HUDEP-2 (cell line): ENCODE results near the gene CRELD1.

Experiments used
- DNase-seq, 76 experiments: peaks; one replicate each; lab custom pipeline; 2025; ENCODE audit not compliant: unreplicated experiment in 76 of 76; lab: John Stamatoyannopoulos, UW

The CRELD1 gene

GRCh38 chr3:9951962-9952805 lies 18.6 kb downstream of the CRELD1 start, which contains the start of gene PRRT3:
Gene PRRT3 (minus strand): TSS chr3:9952408. CDS start chr3:9950115, 2,293 bp downstream.
- DNase-seq, result peak in 11 of 76 experiments; percentile 5 to 29 (median 10)

GRCh38 chr3:9955067-9955502 lies 21.5 kb downstream of the CRELD1 start:
- DNase-seq, result no peak

GRCh38 chr3:9955611-9956352 lies 22.1 kb downstream of the CRELD1 start:
- no peak for DNase-seq

- DNase-seq, result peak in 4 of 76 experiments; percentile 1 to 23 (median 8)
Observed at GRCh38 chr3:9957214-9957613, 23.6 kb downstream of the CRELD1 start.

- no peak for DNase-seq
Observed at GRCh38 chr3:9965200-9965875, 31.7 kb downstream of the CRELD1 start.

DNA sequence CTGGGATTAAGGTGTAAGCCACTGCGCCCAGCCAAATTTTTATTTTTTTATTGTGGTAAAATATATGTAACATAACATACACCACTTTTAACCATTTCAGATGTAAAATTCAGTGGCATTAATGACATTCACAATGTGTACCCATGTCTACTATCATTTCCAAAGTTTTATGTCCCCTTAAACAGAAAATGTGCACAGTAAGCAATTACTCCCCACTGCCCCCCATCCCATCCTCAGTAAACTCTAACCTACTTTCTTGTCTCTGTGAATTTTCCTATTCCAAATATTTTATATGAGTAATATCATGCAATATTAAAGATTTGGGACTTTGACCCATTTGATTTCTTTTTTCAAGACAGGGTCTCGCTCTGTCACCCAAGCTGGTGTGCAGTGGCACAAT lies 33.2 kb downstream of the CRELD1 start:
- DNase-seq, result no peak

- no peak for DNase-seq
Observed at GRCh38 chr3:9969632-9970019, 36.0 kb downstream of the CRELD1 start.

- no peak for DNase-seq
Observed at GRCh38 chr3:9970020-9970652, 36.5 kb downstream of the CRELD1 start.

- peak in 71 of 76 experiments; percentile 28 to 91 (median 72) for DNase-seq
Observed at GRCh38 chr3:9976721-9977709, 43.4 kb downstream of the CRELD1 start.

DNA sequence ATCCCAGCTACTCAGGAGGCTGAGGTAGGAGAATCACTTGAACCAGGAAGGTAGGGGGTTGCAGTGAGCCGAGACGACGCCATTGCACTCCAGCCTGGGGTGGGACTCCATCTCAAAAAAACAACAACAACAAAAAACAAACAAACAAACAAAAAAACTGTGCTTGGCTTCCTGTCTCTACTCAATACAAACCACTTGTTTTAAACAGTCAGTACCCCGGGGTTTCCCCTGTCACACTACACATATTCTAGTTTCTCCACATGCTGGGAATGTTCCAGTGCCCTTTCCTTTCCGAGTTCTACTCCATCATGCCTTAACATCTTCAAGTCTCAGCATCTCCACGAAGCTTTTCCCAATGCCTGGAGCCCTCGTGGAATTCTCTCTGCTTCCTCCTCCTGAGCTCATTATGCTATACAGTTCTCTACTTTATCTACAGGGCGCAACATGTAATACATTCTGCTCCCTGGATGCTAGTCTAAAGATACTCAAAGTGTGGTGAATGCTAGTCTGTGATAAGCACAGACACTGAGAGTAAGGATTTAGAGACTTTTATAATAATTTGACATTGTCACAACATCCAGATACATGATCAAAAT lies 45.2 kb downstream of the CRELD1 start:
- peak in 36 of 76 experiments; percentile 2 to 73 (median 30) for DNase-seq

GRCh38 chr3:9980251-9980650 lies 46.6 kb downstream of the CRELD1 start:
- no peak for DNase-seq

DNA sequence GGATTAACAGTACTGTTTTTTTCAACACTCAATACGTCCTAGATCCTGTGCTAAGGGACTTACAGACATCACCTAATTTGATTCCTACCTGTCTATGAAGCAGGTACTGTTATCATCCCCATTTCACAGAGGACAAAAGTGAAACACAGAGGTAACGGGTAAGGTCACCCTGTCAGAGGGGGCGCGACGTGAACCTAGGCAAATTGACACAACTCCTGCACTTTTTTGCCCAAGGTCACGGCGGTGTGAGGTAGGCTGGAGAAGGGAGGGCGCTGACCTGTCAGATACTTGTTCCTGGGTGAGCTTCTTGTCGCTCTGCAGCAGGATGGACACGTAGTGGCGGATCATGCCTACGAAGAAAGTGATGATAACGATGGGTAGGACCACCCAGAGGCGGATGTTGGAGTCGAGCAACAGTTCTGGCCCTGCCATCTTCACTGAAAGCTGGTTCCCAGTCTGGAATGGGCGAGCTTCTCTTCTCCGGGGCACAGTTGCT lies 52.6 kb downstream of the CRELD1 start:
- DNase-seq, result peak in 4 of 76 experiments; percentile 38 to 69 (median 47)

- no peak for DNase-seq
Observed at GRCh38 chr3:9994086-9994844, 60.6 kb downstream of the CRELD1 start.
